ENCODE results near the gene MAS1. TPM values are rescaled to one million over a fixed set of nuclear protein-coding genes. Genes with fewer than 3 reads are reported as not detected.

Gene MAS1
- total RNA-seq, 1 donor = under 0.01 TPM

- no peak for DNase-seq (ENCODE audit: low read depth in 2 of 3, low spot score in 2 of 3)
Observed at GRCh38 chr6:159878341-159878740, 12.4 kb upstream of the MAS1 start.

- DNase-seq (ENCODE audit: low read depth in 2 of 3, low spot score in 2 of 3) = no peak
Observed at GRCh38 chr6:159879856-159880255, 10.9 kb upstream of the MAS1 start.

- no peak for DNase-seq (ENCODE audit: low read depth in 2 of 3, low spot score in 2 of 3)
Observed at GRCh38 chr6:159880412-159880975, 10.3 kb upstream of the MAS1 start.

- DNase-seq (ENCODE audit: low read depth in 2 of 3, low spot score in 2 of 3) = no peak
Observed at GRCh38 chr6:159884720-159885119, 6.1 kb upstream of the MAS1 start.

GRCh38 chr6:159886270-159886669, 4.5 kb upstream of the MAS1 start:
- DNase-seq (ENCODE audit: low read depth in 2 of 3, low spot score in 2 of 3) = no peak

GRCh38 chr6:159887146-159887545, 3.6 kb upstream of the MAS1 start:
- DNase-seq (ENCODE audit: low read depth in 2 of 3, low spot score in 2 of 3) = no peak

- no peak for DNase-seq (ENCODE audit: low read depth in 2 of 3, low spot score in 2 of 3)
Observed at GRCh38 chr6:159887761-159888160, 3.0 kb upstream of the MAS1 start.

- DNase-seq (ENCODE audit: low read depth in 2 of 3, low spot score in 2 of 3) = no peak
Observed at GRCh38 chr6:159890201-159890600, 587 bp upstream of the MAS1 start.

GRCh38 chr6:159892053-159892452, 1.3 kb downstream of the MAS1 start:
- DNase-seq (ENCODE audit: low read depth in 2 of 3, low spot score in 2 of 3) = no peak

- DNase-seq (ENCODE audit: low read depth in 2 of 3, low spot score in 2 of 3) = no peak
Observed at GRCh38 chr6:159893064-159893463, 2.3 kb downstream of the MAS1 start.

GRCh38 chr6:159894991-159895390, 4.2 kb downstream of the MAS1 start:
- no peak for DNase-seq (ENCODE audit: low read depth in 2 of 3, low spot score in 2 of 3)

- DNase-seq (ENCODE audit: low read depth in 2 of 3, low spot score in 2 of 3) = no peak
Observed at GRCh38 chr6:159897603-159898002, 6.8 kb downstream of the MAS1 start.

- DNase-seq (ENCODE audit: low read depth in 2 of 3, low spot score in 2 of 3) = no peak
Observed at GRCh38 chr6:159898519-159898918, 7.7 kb downstream of the MAS1 start.

GRCh38 chr6:159899994-159900745, 9.4 kb downstream of the MAS1 start:
- DNase-seq (ENCODE audit: low read depth in 2 of 3, low spot score in 2 of 3) = no peak

- DNase-seq (ENCODE audit: low read depth in 2 of 3, low spot score in 2 of 3) = no peak
Observed at GRCh38 chr6:159902620-159903019, 11.8 kb downstream of the MAS1 start.

- no peak for DNase-seq (ENCODE audit: low read depth in 2 of 3, low spot score in 2 of 3)
Observed at GRCh38 chr6:159904497-159904911, 13.7 kb downstream of the MAS1 start.

- no peak for DNase-seq (ENCODE audit: low read depth in 2 of 3, low spot score in 2 of 3)
Observed at GRCh38 chr6:159906400-159906799, 15.6 kb downstream of the MAS1 start.

GRCh38 chr6:159908535-159908934, 17.7 kb downstream of the MAS1 start:
- DNase-seq (ENCODE audit: low read depth in 2 of 3, low spot score in 2 of 3) = no peak

GRCh38 chr6:159908979-159909378, 18.2 kb downstream of the MAS1 start:
- no peak for DNase-seq (ENCODE audit: low read depth in 2 of 3, low spot score in 2 of 3)

- no peak for DNase-seq (ENCODE audit: low read depth in 2 of 3, low spot score in 2 of 3)
Observed at GRCh38 chr6:159910342-159910741, 19.6 kb downstream of the MAS1 start.

GRCh38 chr6:159913375-159913774, 22.6 kb downstream of the MAS1 start:
- DNase-seq (ENCODE audit: low read depth in 2 of 3, low spot score in 2 of 3) = no peak

GRCh38 chr6:159913862-159914564, 23.2 kb downstream of the MAS1 start:
- no peak for DNase-seq (ENCODE audit: low read depth in 2 of 3, low spot score in 2 of 3)

Data from hematopoietic multipotent progenitor cell (in vitro differentiated cells).